ENCODE data around the gene NOM1. TPM values are rescaled to one million over a fixed set of nuclear protein-coding genes. Genes with fewer than 3 reads are reported as not detected.

The NOM1 gene
- total and polyA plus RNA-seq, 2 donors (not counting 1 experiment from before 2014, with no cell fraction given) = 14.2 to 38.3 TPM

DNA sequence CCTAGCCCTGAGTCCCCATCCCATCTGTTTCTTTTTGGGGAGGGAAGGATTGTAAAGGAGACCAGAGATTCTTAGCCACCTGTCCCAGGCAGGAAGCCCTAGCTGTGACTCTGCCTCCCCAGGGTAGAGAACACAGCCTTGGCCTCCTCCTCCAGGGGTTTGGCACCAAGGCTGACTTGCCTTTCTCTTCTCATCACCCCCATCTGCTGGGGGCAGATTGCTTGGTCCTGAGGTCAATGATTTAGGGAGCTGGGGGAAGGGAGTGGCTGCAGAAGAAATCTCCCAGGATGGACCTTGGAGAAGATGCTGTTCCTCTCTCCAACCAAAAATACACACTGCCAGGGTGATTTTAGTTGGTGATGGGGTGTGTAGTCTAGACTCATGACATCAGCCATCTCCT is 63.6 kb downstream of the NOM1 start:
- Histone ChIP-seq H3K9ac (ENCODE audit: low read length) (no peak overlapping the region), H3K27me3 (replicated peaks in 1 of 4; ENCODE audit: control extremely low read depth in 1 of 4, control insufficient read depth in 3 of 4, insufficient read depth in 4 of 4, low read length in 3 of 4) (peaks cover 0 to 88% (median 50%) of the 10 kb centered on the region in 4 experiments), H2AFZ (ENCODE audit: insufficient read depth, low read depth, low read length, poor library complexity, severe bottlenecking) (no peak overlapping the region), H3K4me2 (replicated peaks; ENCODE audit: low read depth, low read length, poor library complexity, severe bottlenecking) (no peak overlapping the region), H3K36me3 (replicated peaks in 1 of 2; ENCODE audit: control extremely low read depth in 1 of 2, control insufficient read depth in 1 of 2, extremely low read depth in 1 of 2, insufficient read depth in 2 of 2, low read length in 1 of 2) (no peaks in the 10 kb centered on the region), H3K27ac (ENCODE audit: low read length in 2 of 2) (no peak overlapping the region), H4K20me1 (ENCODE audit: control insufficient read depth, insufficient read depth, low read length, poor library complexity, severe bottlenecking) (no peaks in the 10 kb centered on the region), H3K4me1 (ENCODE audit: control insufficient read depth in 2 of 2, insufficient read depth in 2 of 2, low read length in 2 of 2) (peaks cover 30 to 38% of the 10 kb centered on the region in 2 donors), H3K4me3 (ENCODE audit: control extremely low read depth in 1 of 5, extremely low read depth in 1 of 5, insufficient read depth in 1 of 5, low read depth in 2 of 5, low read length in 4 of 5) (no peak overlapping the region), H3K9me3 (ENCODE audit: control extremely low read depth in 1 of 3, control insufficient read depth in 2 of 3, insufficient read depth in 1 of 3, low read length in 2 of 3) (peaks cover 0 to 46% (median 0%) of the 10 kb centered on the region in 3 donors), H3K79me2 (ENCODE audit: control insufficient read depth, insufficient read depth, low read length) (no peaks in the 10 kb centered on the region)
- CTCF ChIA-PET = no interaction called here
- no peak for ATAC-seq (ENCODE audit: low read depth)
- intact Hi-C loops (cut with micrococcal nuclease) = no loop called here
- no peak overlapping the region for H3K4me3 Mint-ChIP-seq
- no peaks in the 10 kb centered on the region for H3K9me3 Mint-ChIP-seq (ENCODE audit: insufficient read depth)
- H3K27ac Mint-ChIP-seq = no peak overlapping the region
- no peak for TF ChIP-seq CTCF (IDR thresholded peaks at IDR 0.05)
- POLR2A ChIA-PET = no interaction called here
- peaks cover 23% of the 10 kb centered on the region for H3K4me1 Mint-ChIP-seq
- H3K27me3 Mint-ChIP-seq = peaks cover 58% of the 10 kb centered on the region
- DNase-seq = no peak

DNA sequence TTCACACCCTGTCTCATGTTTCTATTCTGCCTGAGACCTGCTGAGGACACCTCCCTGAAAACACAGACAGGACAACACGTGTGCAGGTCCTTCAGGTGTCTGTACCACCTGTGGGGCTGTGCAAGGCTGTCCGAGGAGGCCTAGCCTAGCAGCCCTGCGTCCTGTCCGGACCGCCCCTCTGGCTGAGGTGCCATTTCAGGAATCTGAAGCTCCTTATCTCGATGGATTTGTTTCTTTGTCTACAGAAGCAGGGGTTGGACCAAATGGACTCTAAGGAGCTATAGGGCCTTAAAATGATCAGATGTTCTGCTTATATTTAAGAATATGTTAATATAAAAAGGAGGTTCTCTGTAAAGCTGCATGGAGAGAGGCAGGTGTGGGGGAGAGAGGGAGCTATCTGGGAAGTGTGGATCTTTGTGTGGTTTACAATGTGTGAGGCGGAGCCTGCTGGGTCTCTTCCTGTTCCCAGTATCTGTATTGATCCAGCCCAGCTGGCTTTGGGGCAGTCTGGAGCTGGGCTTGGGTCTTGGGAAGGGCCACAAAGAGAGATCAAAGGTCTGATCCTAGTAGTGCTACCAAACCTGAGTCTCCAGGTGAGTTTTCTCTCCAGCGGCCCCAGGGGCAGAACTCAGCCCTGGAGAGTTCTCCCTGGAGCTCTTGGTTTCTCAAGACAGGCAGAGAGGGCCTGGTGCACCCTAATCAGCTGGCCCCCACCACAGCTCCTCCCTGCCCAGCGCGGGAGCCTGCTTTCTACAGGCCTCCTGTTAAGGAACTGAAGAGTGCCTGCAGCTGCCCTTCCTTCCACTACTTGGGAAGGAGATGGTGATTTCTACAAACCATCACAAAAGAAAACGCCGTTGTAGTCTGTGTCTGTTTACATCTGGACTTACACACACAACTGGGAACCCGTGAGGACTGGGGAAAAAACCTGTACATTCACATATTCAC is 64.4 kb downstream of the NOM1 start:
- Histone ChIP-seq H3K27ac (ENCODE audit: low read length in 2 of 2) (no peak overlapping the region), H4K20me1 (ENCODE audit: control insufficient read depth, insufficient read depth, low read length, poor library complexity, severe bottlenecking) (no peaks in the 10 kb centered on the region), H3K36me3 (replicated peaks in 1 of 2; ENCODE audit: control extremely low read depth in 1 of 2, control insufficient read depth in 1 of 2, extremely low read depth in 1 of 2, insufficient read depth in 2 of 2, low read length in 1 of 2) (no peaks in the 10 kb centered on the region), H3K9ac (ENCODE audit: low read length) (no peak overlapping the region), H3K4me1 (ENCODE audit: control insufficient read depth in 2 of 2, insufficient read depth in 2 of 2, low read length in 2 of 2) (peaks cover 33 to 38% of the 10 kb centered on the region in 2 donors), H3K4me3 (ENCODE audit: control extremely low read depth in 1 of 5, extremely low read depth in 1 of 5, insufficient read depth in 1 of 5, low read depth in 2 of 5, low read length in 4 of 5) (no peak overlapping the region), H3K9me3 (ENCODE audit: control extremely low read depth in 1 of 3, control insufficient read depth in 2 of 3, insufficient read depth in 1 of 3, low read length in 2 of 3) (peaks cover 0 to 46% (median 0%) of the 10 kb centered on the region in 3 donors), H3K79me2 (ENCODE audit: control insufficient read depth, insufficient read depth, low read length) (no peaks in the 10 kb centered on the region), H3K27me3 (replicated peaks in 1 of 4; ENCODE audit: control extremely low read depth in 1 of 4, control insufficient read depth in 3 of 4, insufficient read depth in 4 of 4, low read length in 3 of 4) (peaks cover 0 to 87% (median 52%) of the 10 kb centered on the region in 4 experiments), H3K4me2 (replicated peaks; ENCODE audit: low read depth, low read length, poor library complexity, severe bottlenecking) (no peak overlapping the region), H2AFZ (ENCODE audit: insufficient read depth, low read depth, low read length, poor library complexity, severe bottlenecking) (no peak overlapping the region)
- Mint-ChIP-seq H3K27me3 (peaks cover 58% of the 10 kb centered on the region), H3K4me3 (no peak overlapping the region), H3K4me1 (peaks cover 22% of the 10 kb centered on the region), H3K27ac (no peak overlapping the region), H3K9me3 (ENCODE audit: insufficient read depth) (no peaks in the 10 kb centered on the region)
- ATAC-seq (ENCODE audit: low read depth) (no peak), DNase-seq (no peak)
- intact Hi-C loops (cut with micrococcal nuclease) = no loop called here
- ChIA-PET POLR2A (no interaction called here), CTCF (no interaction called here)
- no peak for TF ChIP-seq CTCF (IDR thresholded peaks at IDR 0.05)
- no peak for TF ChIP-seq EZH2 (IDR thresholded peaks at IDR 0.05; ENCODE audit: borderline replicate concordance, insufficient read depth, low read depth, low read length, poor library complexity, severe bottlenecking)
- WGBS (ENCODE audit: insufficient coverage) = 20% methylated on average over 10 of the region's 13 CpGs

All from B cell (primary cell).